GM12878 (cell line): ENCODE measurements around the gene SKAP1. TPM values are rescaled to one million over a fixed set of nuclear protein-coding genes. Genes with fewer than 3 reads are reported as not detected.

Experiments
- ATAC-seq: fragments of 200-7000 bp; cut with Tn5 transposase; 3 replicates; pipeline ENCODE4 v1.9.1; 2020; ENCODE audit warnings: mild to moderate bottlenecking, moderate library complexity
- BruUV-seq: library from RNA; stranded (reverse); fragments of 400-500 nt; replicated peaks from 2 replicates; lab custom pipeline; 2021; lab: Mats Ljungman, UMichigan
- CTCF ChIA-PET: fragments of 300-600 bp; sonication (Branson Sonifier 250); formaldehyde crosslinking; extraction: SDS; loops from one replicate; lab custom pipeline; 2021; ENCODE audit warnings: inconsistent platforms; lab: Yijun Ruan, JAX
- POLR2A ChIA-PET: fragments of 350-600 bp; formaldehyde crosslinking; extraction: SDS; loops from one replicate; lab custom pipeline; 2021; ENCODE audit warnings: inconsistent platforms; lab: Charles Lee
- RAD21 ChIA-PET: fragments of 300-600 bp; sonication (Branson Sonifier 250); formaldehyde crosslinking; loops from one replicate; lab custom pipeline; 2023; ENCODE audit warnings: antibody characterized with exemption; ENCODE audit not compliant: unreplicated experiment; lab: Charles Lee
- SMC1A ChIA-PET: fragments of 300-600 bp; sonication (Branson Sonifier 250); formaldehyde crosslinking; loops from one replicate; lab custom pipeline; 2023; ENCODE audit not compliant: unreplicated experiment, uncharacterized antibody; lab: Charles Lee
- DNase-seq: peaks from one replicate; pipeline ENCODE4 v3.0.0-alpha.2; 2011; ENCODE audit warnings: low read depth, low spot score
- FAIRE-seq: peaks from 3 replicates; lab custom pipeline; 2011; peaks lifted over from hg19 to GRCh38; lab: Jason Lieb, UNC
- H2AFZ ChIP-seq: 2 replicates; pipeline ENCODE4 v1.6.0; 2011; ENCODE audit warnings: low read depth, low read length, control low read depth; ENCODE audit not compliant: control insufficient read depth
- H3K27ac ChIP-seq: 2 replicates; pipeline ENCODE4 v1.5.1; 2011; ENCODE audit warnings: control low read depth; ENCODE audit not compliant: control insufficient read depth, insufficient read depth
- H3K27me3 ChIP-seq, 2 experiments: replicated peaks in 1 of 2; 2 replicates each; pipeline versions ENCODE4 v1.6.0 to v1.6.1; 2011; ENCODE audit warnings: low read length in 1 of 2; ENCODE audit not compliant: control insufficient read depth in 2 of 2, insufficient read depth in 2 of 2
- H3K36me3 ChIP-seq, 2 experiments: 2 replicates each; pipeline ENCODE4 v1.5.1; 2011; ENCODE audit warnings: low read length in 1 of 2; ENCODE audit not compliant: control insufficient read depth in 2 of 2, insufficient read depth in 2 of 2
- H3K4me1 ChIP-seq: 2 replicates; pipeline ENCODE4 v1.6.1; 2011; ENCODE audit warnings: mild to moderate bottlenecking, low read length, moderate library complexity, mixed read lengths; ENCODE audit not compliant: control insufficient read depth, insufficient read depth
- H3K4me2 ChIP-seq: 2 replicates; pipeline ENCODE4 v1.6.0; 2011; ENCODE audit warnings: control low read depth; ENCODE audit not compliant: control insufficient read depth, insufficient read depth
- H3K4me3 ChIP-seq: fragments of 200-600 bp; sonication (generic); 2 replicates; pipeline ENCODE4 v1.5.1; 2016
- H3K79me2 ChIP-seq: 2 replicates; pipeline ENCODE4 v1.6.0; 2011; ENCODE audit warnings: low read length; ENCODE audit not compliant: control insufficient read depth, insufficient read depth
- H3K9ac ChIP-seq: 2 replicates; pipeline ENCODE4 v1.8.0; 2011; ENCODE audit warnings: low read length, control low read depth, mixed read lengths; ENCODE audit not compliant: control insufficient read depth, insufficient read depth
- H3K9me3 ChIP-seq: replicated peaks from 3 replicates; pipeline ENCODE4 v1.5.1; 2011; ENCODE audit warnings: mild to moderate bottlenecking, low read length; ENCODE audit not compliant: control insufficient read depth, insufficient read depth
- H4K20me1 ChIP-seq: 2 replicates; pipeline ENCODE4 v1.6.0; 2011; ENCODE audit not compliant: control insufficient read depth, insufficient read depth
- ATF7 ChIP-seq: fragments of 450-650 bp; IDR thresholded peaks from 2 replicates; pipeline ENCODE4 v1.6.1; 2016; ENCODE audit warnings: low read depth, mild to moderate bottlenecking
- CBX5 ChIP-seq: sonication (generic); IDR thresholded peaks from 2 replicates; pipeline ENCODE4 v1.6.1; 2016; ENCODE audit warnings: low read depth, moderate library complexity, mild to moderate bottlenecking, inconsistent platforms
- CHD1 ChIP-seq: IDR thresholded peaks from 2 replicates; pipeline ENCODE4 v1.6.1; 2012; ENCODE audit warnings: low read depth, low read length, improper control_type of control experiment
- CREB1 ChIP-seq: IDR thresholded peaks from 2 replicates; pipeline ENCODE4 v1.6.1; 2012; ENCODE audit warnings: low read depth, mild to moderate bottlenecking, inconsistent platforms
- EED ChIP-seq: sonication (generic); IDR thresholded peaks from 2 replicates; pipeline ENCODE4 v1.6.1; 2016; ENCODE audit warnings: antibody characterized with exemption, low read depth
- ESRRA ChIP-seq: IDR thresholded peaks from 2 replicates; pipeline ENCODE4 v1.6.1; 2012; ENCODE audit warnings: mild to moderate bottlenecking, low read length, improper control_type of control experiment
- IKZF1 ChIP-seq: fragments of 450-650 bp; conservative IDR thresholded peaks from 2 replicates; pipeline ENCODE4 v1.6.1; 2017; ENCODE audit warnings: antibody characterized with exemption, mild to moderate bottlenecking
- IKZF2 ChIP-seq, 2 experiments: fragments of 450-650 bp; IDR thresholded peaks; 2 replicates each; pipeline ENCODE4 v1.6.1; 2017; ENCODE audit warnings: mild to moderate bottlenecking in 2 of 2, moderate library complexity in 2 of 2
- JUNB ChIP-seq: IDR thresholded peaks from 2 replicates; pipeline ENCODE4 v1.6.1; 2016; ENCODE audit warnings: antibody characterized with exemption, mild to moderate bottlenecking
- NBN ChIP-seq: fragments of 450-650 bp; IDR thresholded peaks from 2 replicates; pipeline ENCODE4 v1.6.1; 2016
- RUNX3 ChIP-seq: IDR thresholded peaks from 2 replicates; pipeline ENCODE4 v1.6.1; 2012; ENCODE audit warnings: low read length, inconsistent platforms
- SMARCA5 ChIP-seq: fragments of 450-650 bp; IDR thresholded peaks from 2 replicates; pipeline ENCODE4 v1.6.1; 2017; ENCODE audit warnings: mild to moderate bottlenecking
- SPI1 ChIP-seq: IDR thresholded peaks from 2 replicates; pipeline ENCODE4 v1.6.1; 2011; ENCODE audit warnings: low read depth, mild to moderate bottlenecking, low read length, moderate library complexity, borderline replicate concordance; ENCODE audit not compliant: insufficient read depth
- ZBTB11 ChIP-seq: fragments of 450-650 bp; formaldehyde crosslinking; IDR thresholded peaks from 2 replicates; pipeline ENCODE4 v1.5.0; 2022; ENCODE audit warnings: mild to moderate bottlenecking, missing genetic modification characterization
- ZZZ3 ChIP-seq: IDR thresholded peaks from 2 replicates; pipeline ENCODE4 v1.6.1; 2011; ENCODE audit warnings: low read depth; ENCODE audit not compliant: control insufficient read depth, insufficient read length
- WGBS: methylation state at CpG from one replicate; pipeline ENCODE4 v1.1.6; 2016; ENCODE audit warnings: low lambda C conversion rate; ENCODE audit not compliant: insufficient replicate concordance, insufficient coverage; ENCODE audit errors: missing lambda C conversion rate; 5-methylcytosine and 5-hydroxymethylcytosine counted together
- in situ Hi-C: fragments of 300-500 bp; cut with MboI; formaldehyde crosslinking; loops from 9 replicates; pipeline ENCODE4 v1.14.3; 2018; ENCODE audit warnings: mixed read lengths
- intact Hi-C: fragments of 100-400 bp; cut with micrococcal nuclease; formaldehyde crosslinking; loops from one replicate; pipeline ENCODE4 v1.14.2; 2022; ENCODE audit not compliant: unreplicated experiment
- polyA plus RNA-seq, 11 experiments: library from polyadenylated mRNA; depleted of rRNA in 4 of 11; unstranded in 6 of 11; stranded (reverse) in 5 of 11; fragments of >200 nt; fragmentation: Nextera tagmentation in 4 of 11; fragmentation: Illumina TruSeq in 1 of 11; extraction: Ambion mirVana in 4 of 11; extraction: Trizol in 1 of 11; gene quantifications; 1 replicate in 1 of 11; 2 replicates in 10 of 11; pipeline versions ENCODE4 v1.2.1 to v1.2.3, GENCODE V29; 2011 to 2016; ENCODE audit warnings: inconsistent platforms in 2 of 11, missing spikeins in 2 of 11, low read depth in 1 of 11
- total RNA-seq, 4 experiments: library from RNA; depleted of rRNA in 3 of 4; stranded (reverse); fragments of >200 nt in 3 of 4; fragmentation: Illumina TruSeq in 1 of 4; extraction: Trizol in 1 of 4; gene quantifications; 2 replicates each; pipeline versions ENCODE4 v1.2.1 to v1.2.3, GENCODE V29; 2013 to 2021
- TF ChIP-seq, protein P1 (sequence below): fragments of 450-650 bp; IDR thresholded peaks from 2 replicates; pipeline ENCODE4 v1.6.1; 2017; ENCODE audit warnings: mild to moderate bottlenecking, moderate library complexity

SKAP1 gene
- total and polyA plus RNA-seq, 10 of the 15 experiments (the other 5 are each of a cell fraction or from before 2014, with no cell fraction given) = 17.1 to 97.6 (median 35.9) TPM

DNA sequence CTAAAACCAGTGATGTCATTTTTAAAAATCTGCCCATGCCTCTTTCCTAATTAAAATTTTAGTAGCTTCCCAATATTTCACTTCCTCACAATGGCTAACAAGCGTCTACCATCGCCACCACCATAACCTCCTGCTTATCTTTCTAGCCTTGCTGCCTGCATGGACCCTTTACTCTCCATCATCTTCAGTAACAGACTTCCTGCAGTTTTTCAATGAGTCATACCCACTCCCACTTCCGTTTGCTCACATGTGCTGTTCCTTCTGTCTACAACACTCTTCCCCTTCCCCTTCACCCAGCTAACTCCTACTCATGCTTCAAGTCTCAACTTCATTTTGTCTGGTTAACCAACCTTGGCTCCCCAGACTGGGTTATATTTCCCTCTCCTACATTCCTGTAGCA is 12.8 kb upstream of the SKAP1 start:
- no peak for DNase-seq
- no peak overlapping the region for H3K9ac ChIP-seq
- in situ Hi-C loops (no loop called here), intact Hi-C loops (no loop called here)
- peak overlapping the region; percentile 94 for H3K27ac ChIP-seq
- no peaks in the 10 kb centered on the region for H3K36me3 ChIP-seq
- ChIA-PET RAD21 (interaction anchor here (1.0 to 6.0 kb wide), 3 partner anchors 14 to 35 kb away, joined by 3 to 45 read pairs (median 7); no protein-coding TSS in a partner anchor), SMC1A (interaction anchor here (0.7 to 8.8 kb wide), 5 partner anchors 11 to 109 kb away, joined by 3 to 120 read pairs (median 4); no protein-coding TSS in a partner anchor), POLR2A (interaction anchor here (0.8 to 4.2 kb wide), 3 partner anchors 8 to 30 kb away, joined by 4 to 30 read pairs (median 4); no protein-coding TSS in a partner anchor), CTCF (interaction anchor here (2.5 to 3.6 kb wide), 2 partner anchors 10 to 150 kb away, joined by 8 to 16 read pairs; partner anchors contain the start of gene HOXB5)
- WGBS = 80% methylated on average over 3 of the region's 3 CpGs
- ATAC-seq = no peak
- no peaks in the 10 kb centered on the region for H3K79me2 ChIP-seq
- peaks cover 60% of the 10 kb centered on the region for H3K4me1 ChIP-seq
- no TSS peak for BruUV-seq
- peak overlapping the region; percentile 32 for H3K4me2 ChIP-seq
- H3K9me3 ChIP-seq = no peaks in the 10 kb centered on the region; the same call in 2 of the 3 replicates
- no peaks in the 10 kb centered on the region for H4K20me1 ChIP-seq
- H3K4me3 ChIP-seq = no peak overlapping the region
- H2AFZ ChIP-seq = 0 out of 2 replicates have a peak overlapping the region, but pooled peaks have one; percentile 39
- FAIRE-seq = no peak
- no peaks in the 10 kb centered on the region for H3K27me3 ChIP-seq
- TF ChIP-seq SMARCA5 = 0 out of 2 replicates have a peak, but pooled peaks have one; percentile 64
- TF ChIP-seq ZBTB11 (CRISPR knock-in tag) = no peak
- TF ChIP-seq CREB1 = no peak
- TF ChIP-seq IKZF1 = peak; percentile 56
- TF ChIP-seq CHD1 = no peak
- peak; percentile 76 for TF ChIP-seq ATF7
- no peak for TF ChIP-seq ZZZ3
- TF ChIP-seq IKZF2 (IDR thresholded peaks at IDR 0.05) = peak; percentile 71 to 79
- no peak for TF ChIP-seq ESRRA
- TF ChIP-seq RUNX3 = peak; percentile 17; the same call in 1 of the 2 replicates
- TF ChIP-seq, protein P1, sequence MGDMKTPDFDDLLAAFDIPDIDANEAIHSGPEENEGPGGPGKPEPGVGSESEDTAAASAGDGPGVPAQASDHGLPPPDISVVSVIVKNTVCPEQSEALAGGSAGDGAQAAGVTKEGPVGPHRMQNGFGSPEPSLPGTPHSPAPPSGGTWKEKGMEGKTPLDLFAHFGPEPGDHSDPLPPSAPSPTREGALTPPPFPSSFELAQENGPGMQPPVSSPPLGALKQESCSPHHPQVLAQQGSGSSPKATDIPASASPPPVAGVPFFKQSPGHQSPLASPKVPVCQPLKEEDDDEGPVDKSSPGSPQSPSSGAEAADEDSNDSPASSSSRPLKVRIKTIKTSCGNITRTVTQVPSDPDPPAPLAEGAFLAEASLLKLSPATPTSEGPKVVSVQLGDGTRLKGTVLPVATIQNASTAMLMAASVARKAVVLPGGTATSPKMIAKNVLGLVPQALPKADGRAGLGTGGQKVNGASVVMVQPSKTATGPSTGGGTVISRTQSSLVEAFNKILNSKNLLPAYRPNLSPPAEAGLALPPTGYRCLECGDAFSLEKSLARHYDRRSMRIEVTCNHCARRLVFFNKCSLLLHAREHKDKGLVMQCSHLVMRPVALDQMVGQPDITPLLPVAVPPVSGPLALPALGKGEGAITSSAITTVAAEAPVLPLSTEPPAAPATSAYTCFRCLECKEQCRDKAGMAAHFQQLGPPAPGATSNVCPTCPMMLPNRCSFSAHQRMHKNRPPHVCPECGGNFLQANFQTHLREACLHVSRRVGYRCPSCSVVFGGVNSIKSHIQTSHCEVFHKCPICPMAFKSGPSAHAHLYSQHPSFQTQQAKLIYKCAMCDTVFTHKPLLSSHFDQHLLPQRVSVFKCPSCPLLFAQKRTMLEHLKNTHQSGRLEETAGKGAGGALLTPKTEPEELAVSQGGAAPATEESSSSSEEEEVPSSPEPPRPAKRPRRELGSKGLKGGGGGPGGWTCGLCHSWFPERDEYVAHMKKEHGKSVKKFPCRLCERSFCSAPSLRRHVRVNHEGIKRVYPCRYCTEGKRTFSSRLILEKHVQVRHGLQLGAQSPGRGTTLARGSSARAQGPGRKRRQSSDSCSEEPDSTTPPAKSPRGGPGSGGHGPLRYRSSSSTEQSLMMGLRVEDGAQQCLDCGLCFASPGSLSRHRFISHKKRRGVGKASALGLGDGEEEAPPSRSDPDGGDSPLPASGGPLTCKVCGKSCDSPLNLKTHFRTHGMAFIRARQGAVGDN = 0 out of 2 replicates have a peak, but pooled peaks have one; percentile 40
- peak; percentile 63; the same call in 1 of the 2 replicates for TF ChIP-seq SPI1
- 0 out of 2 replicates have a peak, but pooled peaks have one; percentile 39 for TF ChIP-seq NBN
- no peak for TF ChIP-seq CBX5
- peak; percentile 70; the same call in 1 of the 2 replicates for TF ChIP-seq EED
- TF ChIP-seq JUNB = peak; percentile 29; the same call in 1 of the 2 replicates
